OCI-LY7 (cell line): ENCODE data around the gene KREMEN2. TPM values are rescaled to one million over a fixed set of nuclear protein-coding genes. Genes with fewer than 3 reads are reported as not detected.
A peak's percentile ranks its signal among the peaks of the same experiment; 100 is the strongest.

Source experiments
- Bru-seq: library from RNA; stranded (reverse); fragments of 400-500 nt; gene quantifications from one replicate; lab custom pipeline; 2021; lab: Mats Ljungman, UMichigan
- BruChase-seq, 2 experiments: library from RNA; stranded (reverse); fragments of 400-500 nt; gene quantifications; one replicate each; lab custom pipeline; 2021; lab: Mats Ljungman, UMichigan
- BruUV-seq: library from RNA; stranded (reverse); fragments of 400-500 nt; replicated peaks from 2 replicates; lab custom pipeline; 2021; lab: Mats Ljungman, UMichigan
- CTCF ChIA-PET: fragments of 300-600 bp; sonication (Branson Sonifier 250); formaldehyde crosslinking; loops from one replicate; lab custom pipeline; 2022; ENCODE audit warnings: antibody characterized with exemption; ENCODE audit not compliant: unreplicated experiment; lab: Charles Lee
- POLR2A ChIA-PET: fragments of 300-600 bp; sonication (Branson Sonifier 250); formaldehyde crosslinking; loops from one replicate; lab custom pipeline; 2022; ENCODE audit warnings: antibody characterized with exemption; lab: Charles Lee
- DNase-seq: peaks from one replicate; pipeline ENCODE4 v3.0.0-alpha.2; 2015; ENCODE audit warnings: low spot score
- H2AFZ ChIP-seq: fragments of 200-600 bp; sonication (generic), shearing (Covaris generic); 2 replicates; pipeline ENCODE4 v1.6.1; 2014; ENCODE audit warnings: mild to moderate bottlenecking, antibody characterized with exemption, low read length, moderate library complexity
- H3K27ac ChIP-seq: fragments of 200-600 bp; sonication (generic); 2 replicates; pipeline ENCODE4 v1.5.1; 2014; ENCODE audit warnings: mixed run types, low read depth, mild to moderate bottlenecking, moderate library complexity, low read length, inconsistent platforms; ENCODE audit not compliant: poor library complexity, severe bottlenecking
- H3K36me3 ChIP-seq: fragments of 200-600 bp; sonication (generic); 2 replicates; pipeline ENCODE4 v1.6.1; 2014; ENCODE audit warnings: mild to moderate bottlenecking, antibody characterized with exemption, low read length, moderate library complexity, mixed read lengths; ENCODE audit not compliant: insufficient read depth
- H3K4me1 ChIP-seq: fragments of 200-600 bp; sonication (generic); 2 replicates; pipeline ENCODE4 v1.5.1; 2014; ENCODE audit warnings: mild to moderate bottlenecking, low read length; ENCODE audit not compliant: insufficient read depth, poor library complexity, severe bottlenecking
- H3K4me2 ChIP-seq: fragments of 200-600 bp; sonication (generic); 2 replicates; pipeline ENCODE4 v1.6.1; 2014; ENCODE audit warnings: mild to moderate bottlenecking, low read length
- H3K4me3 ChIP-seq: fragments of 200-600 bp; sonication (generic); 2 replicates; pipeline ENCODE4 v1.5.1; 2014; ENCODE audit warnings: mild to moderate bottlenecking, low read depth, low read length; ENCODE audit not compliant: poor library complexity, severe bottlenecking
- H3K79me2 ChIP-seq: fragments of 200-600 bp; sonication (generic); 2 replicates; pipeline ENCODE4 v1.6.1; 2016; ENCODE audit warnings: low read depth, mild to moderate bottlenecking, low read length, moderate library complexity, mixed read lengths; ENCODE audit not compliant: insufficient read depth
- H3K9me2 ChIP-seq: fragments of 200-600 bp; sonication (generic); 2 replicates; pipeline ENCODE4 v1.6.1; 2016; ENCODE audit warnings: mild to moderate bottlenecking, low read length, mixed read lengths; ENCODE audit not compliant: insufficient read depth
- H3K9me3 ChIP-seq: fragments of 200-600 bp; sonication (generic); 2 replicates; pipeline ENCODE4 v1.6.1; 2014; ENCODE audit warnings: mild to moderate bottlenecking, mixed run types, low read length, mixed read lengths
- H4K20me1 ChIP-seq: fragments of 200-600 bp; sonication (generic); 2 replicates; pipeline ENCODE4 v1.6.1; 2014; ENCODE audit warnings: mild to moderate bottlenecking, antibody characterized with exemption, low read length, moderate library complexity, mixed read lengths; ENCODE audit not compliant: insufficient read depth
- CTCF ChIP-seq: fragments of 200-600 bp; sonication (generic); conservative IDR thresholded peaks from 2 replicates; pipeline ENCODE4 v1.5.1; 2014; ENCODE audit warnings: mild to moderate bottlenecking, antibody characterized with exemption, low read length, moderate library complexity, mixed read lengths
- EZH2phosphoT487 ChIP-seq: fragments of 200-600 bp; sonication (generic); IDR thresholded peaks from 2 replicates; pipeline ENCODE4 v1.6.1; 2018; ENCODE audit warnings: low read depth, borderline replicate concordance, mild to moderate bottlenecking, mixed run types, antibody characterized with exemption, low read length, moderate library complexity, mixed read lengths
- intact Hi-C: fragments of 100-400 bp; cut with micrococcal nuclease; formaldehyde crosslinking; loops from one replicate; pipeline ENCODE4 v1.10.0; 2022; ENCODE audit not compliant: unreplicated experiment
- long read RNA-seq: library from polyadenylated mRNA; stranded (forward); transcript quantifications from one replicate; pipeline ENCODE4 v2.0.0, GENCODE V29; 2022
- total RNA-seq, 2 experiments: library from RNA; depleted of rRNA in 1 of 2; stranded (reverse); fragments of >200 nt in 1 of 2; shearing (Covaris generic) in 1 of 2; gene quantifications; 2 replicates each; pipeline ENCODE4 v1.2.3, GENCODE V29; 2014 to 2022

Gene KREMEN2
- total RNA-seq (2014; rRNA removed; shearing (Covaris generic)) (0.09 and 0.28 TPM in 2 replicates), total RNA-seq (2022) (0.31 TPM in 1 of 2 replicates, not detected in the other), Bru-seq, nascent RNA (not detected), BruChase-seq, experiment 1, labeled RNA remaining after a 6-hour chase (not detected), BruChase-seq, experiment 2, labeled RNA remaining after a 2-hour chase (percentile 21 among the genes with signal in this experiment)
- long read RNA-seq, partial matches to known transcripts = 2 of 3 reads
- long read RNA-seq, other reads (novel, unspliced or antisense) = 1 of 3 reads

- H2AFZ ChIP-seq = no peak within 1 kb of the TSS
- H3K79me2 ChIP-seq = no peaks in the 10 kb centered on the region
- H3K4me2 ChIP-seq = peak within 1 kb of the TSS; percentile 65
- H3K9me3 ChIP-seq = no peaks in the 10 kb centered on the region
- intact Hi-C loops = loop anchor here (5.0 kb wide), 1 partner anchor 37 kb away; no protein-coding TSS in a partner anchor
- ChIA-PET POLR2A (no interaction called here), CTCF (no interaction called here)
- TF ChIP-seq EZH2phosphoT487 (peak; percentile 26; the same call in 1 of the 2 replicates), CTCF (peak; percentile 32; the same call in 1 of the 2 replicates)
- no peaks in the 10 kb centered on the region for H3K36me3 ChIP-seq
- no TSS peak for BruUV-seq
- H4K20me1 ChIP-seq = no peaks in the 10 kb centered on the region
- no peak within 1 kb of the TSS for H3K27ac ChIP-seq
- H3K9me2 ChIP-seq = no peaks in the 10 kb centered on the region
- peaks cover 61% of the 10 kb centered on the region for H3K4me1 ChIP-seq
- H3K4me3 ChIP-seq = peak within 1 kb of the TSS; percentile 54
- DNase-seq = no peak
Measured at GRCh38 chr16:2963723-2964474, at the start of gene KREMEN2. Gene KREMEN2, plus strand, starts transcription at chr16:2964275. Its CDS starts 246 bp downstream, at chr16:2964521.

DNA sequence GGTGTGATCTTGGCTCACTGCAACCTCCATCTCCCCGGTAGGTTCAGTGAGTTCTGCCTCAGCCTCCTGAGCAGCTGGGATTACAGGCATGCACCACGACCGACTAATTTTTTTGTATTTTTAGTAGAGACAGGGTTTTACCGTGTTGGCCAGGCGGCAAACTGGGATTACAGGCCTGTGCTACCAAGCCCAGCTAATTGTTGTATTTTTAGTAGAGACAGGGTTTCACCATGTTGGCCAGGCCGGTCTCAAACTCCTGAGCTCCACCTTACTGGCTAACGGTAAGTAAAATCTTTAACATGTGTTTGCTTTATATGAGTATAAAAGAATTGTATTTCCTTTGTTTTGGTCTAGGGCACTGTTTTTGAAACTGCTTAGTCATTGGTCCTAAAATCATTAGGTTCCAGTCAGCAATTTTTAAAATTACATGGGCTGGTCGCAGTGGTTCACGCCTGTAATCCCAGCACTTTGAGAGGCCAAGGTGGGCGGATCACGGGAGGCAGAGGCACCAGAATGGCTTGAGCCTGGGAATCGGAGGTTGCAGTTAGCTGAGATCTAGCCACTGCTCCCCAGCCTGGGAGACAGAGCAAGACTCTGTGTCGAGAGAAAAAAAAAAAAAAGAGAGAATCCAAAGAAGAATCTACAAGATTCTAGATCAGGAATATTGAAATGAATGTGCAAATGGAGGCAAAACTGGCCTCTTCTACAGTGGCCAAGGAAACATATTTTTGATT, 48.7 kb upstream of the KREMEN2 start:
- TF ChIP-seq CTCF = no peak
- no peak for TF ChIP-seq EZH2phosphoT487
- no peak overlapping the region for H3K4me2 ChIP-seq
- H3K36me3 ChIP-seq = peaks cover 16% of the 10 kb centered on the region
- CTCF ChIA-PET = no interaction called here
- no peak overlapping the region for H3K27ac ChIP-seq
- no peaks in the 10 kb centered on the region; the same call in 1 of the 2 replicates for H3K79me2 ChIP-seq
- H4K20me1 ChIP-seq = no peaks in the 10 kb centered on the region
- no TSS peak for BruUV-seq
- peaks cover 12% of the 10 kb centered on the region for H3K4me1 ChIP-seq
- H3K9me3 ChIP-seq = no peaks in the 10 kb centered on the region
- H3K4me3 ChIP-seq = no peak overlapping the region
- intact Hi-C loops = no loop called here
- no peak overlapping the region for H2AFZ ChIP-seq
- POLR2A ChIA-PET = no interaction called here
- H3K9me2 ChIP-seq = no peaks in the 10 kb centered on the region
- DNase-seq = no peak
